Astrocyte of the spinal cord (primary cell): ENCODE measurements around the gene PGAP2.
"Not testable (repeated sequence)": the region's sequence is repeated elsewhere in the genome, so short reads cannot be mapped to it uniquely, and the experiment has no call there.

Experiments
- DNase-seq: peaks from one replicate; pipeline ENCODE4 v3.0.0; 2011; ENCODE audit warnings: low read depth, low spot score
- H3K4me3 ChIP-seq: 2 replicates; pipeline ENCODE4 v1.5.1; 2011; ENCODE audit warnings: low read depth, mild to moderate bottlenecking, low read length, moderate library complexity
- in situ Hi-C: cut with HindIII; loops from 2 replicates; pipeline ENCODE4 v1.10.0; 2017; ENCODE audit warnings: low sequenced_read_pairs
- TF ChIP-seq, protein P1 (sequence below): IDR thresholded peaks from 2 replicates; pipeline ENCODE4 v1.5.1; 2012; ENCODE audit warnings: low read depth, mild to moderate bottlenecking, low read length, inconsistent platforms

Gene PGAP2

DNA sequence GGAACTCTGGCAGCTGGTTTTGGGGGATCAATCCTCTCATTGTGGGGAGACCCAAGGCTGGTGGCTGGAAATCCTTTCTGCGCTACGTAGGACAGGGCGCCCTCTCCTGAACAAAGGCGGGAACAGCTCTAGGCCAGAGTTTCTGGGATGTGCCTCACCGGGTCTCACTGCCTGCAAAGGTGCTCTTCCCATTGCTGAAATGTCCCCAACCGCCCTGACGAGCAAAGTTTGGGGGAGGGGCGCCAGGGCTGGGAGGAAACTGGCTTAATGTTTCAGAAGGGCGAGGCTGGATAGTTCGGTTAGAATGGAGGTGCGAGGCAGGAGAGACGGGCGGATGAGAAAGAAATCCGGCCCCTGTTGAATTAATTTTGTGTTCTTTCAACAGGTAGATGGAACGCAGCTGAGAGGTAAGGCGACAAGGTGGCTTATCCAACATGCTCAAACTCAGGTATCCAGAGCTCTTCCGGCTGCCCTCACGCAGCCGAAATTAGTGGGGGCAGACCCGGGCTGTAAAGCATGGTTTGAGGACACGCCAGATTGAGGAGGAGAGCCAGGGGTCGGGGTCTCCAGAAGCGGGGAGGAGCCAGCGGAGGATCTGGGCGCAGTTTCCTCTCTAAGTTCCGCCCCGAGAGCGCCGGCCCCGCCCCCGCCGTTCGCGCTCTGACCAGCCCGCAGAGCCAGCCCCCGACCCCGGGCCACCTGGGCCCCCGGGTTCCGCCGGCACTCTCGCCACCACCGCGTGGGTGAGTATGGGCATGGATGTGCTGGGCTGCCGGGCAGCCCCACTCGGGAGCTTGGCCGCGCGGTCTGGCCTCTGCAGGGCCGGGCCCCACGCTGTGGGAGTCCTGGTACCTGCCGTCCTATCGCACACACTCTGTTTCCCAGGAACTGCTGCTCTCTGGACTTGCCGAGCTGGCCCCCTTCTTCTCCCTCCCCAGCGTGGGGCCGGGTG lies at the start of gene PGAP2:
Gene PGAP2 (plus strand): TSS at position 652 of the 952 bp plus-strand sequence. CDS start 2,700 bp downstream, outside the sequence.
- peak; percentile 31 for DNase-seq
- TF ChIP-seq, protein P1, sequence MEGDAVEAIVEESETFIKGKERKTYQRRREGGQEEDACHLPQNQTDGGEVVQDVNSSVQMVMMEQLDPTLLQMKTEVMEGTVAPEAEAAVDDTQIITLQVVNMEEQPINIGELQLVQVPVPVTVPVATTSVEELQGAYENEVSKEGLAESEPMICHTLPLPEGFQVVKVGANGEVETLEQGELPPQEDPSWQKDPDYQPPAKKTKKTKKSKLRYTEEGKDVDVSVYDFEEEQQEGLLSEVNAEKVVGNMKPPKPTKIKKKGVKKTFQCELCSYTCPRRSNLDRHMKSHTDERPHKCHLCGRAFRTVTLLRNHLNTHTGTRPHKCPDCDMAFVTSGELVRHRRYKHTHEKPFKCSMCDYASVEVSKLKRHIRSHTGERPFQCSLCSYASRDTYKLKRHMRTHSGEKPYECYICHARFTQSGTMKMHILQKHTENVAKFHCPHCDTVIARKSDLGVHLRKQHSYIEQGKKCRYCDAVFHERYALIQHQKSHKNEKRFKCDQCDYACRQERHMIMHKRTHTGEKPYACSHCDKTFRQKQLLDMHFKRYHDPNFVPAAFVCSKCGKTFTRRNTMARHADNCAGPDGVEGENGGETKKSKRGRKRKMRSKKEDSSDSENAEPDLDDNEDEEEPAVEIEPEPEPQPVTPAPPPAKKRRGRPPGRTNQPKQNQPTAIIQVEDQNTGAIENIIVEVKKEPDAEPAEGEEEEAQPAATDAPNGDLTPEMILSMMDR, result peak; percentile 83
- in situ Hi-C loops, result no loop called here
- H3K4me3 ChIP-seq, result peak within 1 kb of the TSS; percentile 88

DNA sequence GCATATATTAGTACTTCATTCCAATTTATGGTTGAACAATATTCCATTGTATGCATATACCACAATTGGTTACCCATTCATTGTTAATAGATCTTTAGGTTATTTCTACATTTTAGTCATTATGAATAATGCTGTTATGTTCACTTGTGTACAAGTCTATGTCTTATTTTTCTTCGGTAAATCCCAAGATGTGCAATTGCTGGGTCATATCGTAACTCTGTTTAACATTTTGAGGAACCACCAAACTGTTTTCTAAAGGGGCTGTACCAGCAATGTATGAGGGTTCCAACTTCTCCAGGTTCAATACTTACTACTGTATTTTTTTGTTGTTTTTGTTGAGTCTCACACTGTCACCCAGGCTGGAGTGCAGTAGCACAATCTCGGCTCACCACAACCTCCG lies 44.1 kb upstream of the PGAP2 start:
- in situ Hi-C loops, result no loop called here
- H3K4me3 ChIP-seq, result no peak overlapping the region
- TF ChIP-seq, protein P1, result no peak
- no peak for DNase-seq

DNA sequence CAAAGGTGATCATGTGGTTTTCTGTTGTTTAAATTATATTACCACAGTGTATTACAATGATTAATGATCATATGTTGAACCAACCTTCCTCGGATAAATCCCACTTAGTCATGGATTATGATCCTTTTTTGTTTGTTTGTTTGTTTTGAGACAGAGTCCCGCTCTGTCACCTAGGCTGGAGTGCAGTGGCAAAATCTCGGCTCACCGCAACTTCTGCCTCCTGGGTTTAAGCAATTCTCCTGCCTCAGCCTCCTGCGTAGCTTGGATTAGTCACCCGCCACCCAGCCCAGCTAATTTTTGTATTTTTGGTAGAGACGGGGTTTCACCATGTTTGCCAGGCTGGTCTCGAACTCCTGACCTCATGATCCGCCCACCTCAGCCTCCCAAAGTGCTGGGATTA lies 41.5 kb upstream of the PGAP2 start:
- in situ Hi-C loops, H3K4me3 ChIP-seq, DNase-seq: not testable (repeated sequence)

DNA sequence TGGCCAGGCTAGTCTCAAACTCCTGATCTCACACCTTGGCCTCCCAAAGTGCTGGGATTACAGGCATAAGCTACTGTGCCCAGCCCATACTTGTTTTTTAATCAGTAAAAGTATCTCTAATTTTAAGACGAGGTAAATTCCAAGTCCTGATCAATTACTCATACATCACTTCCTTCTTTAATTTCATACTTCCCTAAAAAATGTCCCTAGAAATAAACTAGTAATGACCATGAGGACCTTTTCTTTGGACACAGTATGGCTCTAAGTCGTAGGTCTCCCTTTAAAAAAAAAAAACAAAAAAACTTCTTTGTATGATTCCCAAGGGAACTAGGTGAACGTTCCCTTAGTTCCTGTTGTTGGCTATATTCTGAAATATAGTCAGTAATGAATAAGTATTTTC lies 40.8 kb upstream of the PGAP2 start:
- in situ Hi-C loops, result no loop called here
- TF ChIP-seq, protein P1, result no peak
- DNase-seq, result no peak
- H3K4me3 ChIP-seq, result no peak overlapping the region

DNA sequence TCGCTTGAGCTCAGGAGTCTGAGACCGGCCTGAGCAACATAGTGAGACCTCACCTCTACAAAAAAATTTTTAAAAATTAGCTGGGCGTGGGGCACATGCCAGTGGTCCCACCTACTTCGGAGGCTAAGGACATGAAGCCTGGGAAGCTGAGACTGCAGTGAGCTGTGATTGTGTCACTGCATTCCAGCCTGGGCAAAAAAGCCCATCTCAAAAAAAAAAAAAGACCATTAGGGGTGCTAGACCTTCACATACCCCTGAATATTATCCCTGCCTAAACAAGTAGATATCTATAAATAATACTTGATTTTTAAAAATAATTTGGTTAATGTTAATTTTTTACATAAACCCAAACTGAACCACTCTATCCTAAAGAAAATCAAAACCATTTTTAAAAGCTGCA lies 35.2 kb upstream of the PGAP2 start:
- in situ Hi-C loops, result no loop called here
- TF ChIP-seq, protein P1, result no peak
- DNase-seq, result no peak
- no peak overlapping the region for H3K4me3 ChIP-seq

DNA sequence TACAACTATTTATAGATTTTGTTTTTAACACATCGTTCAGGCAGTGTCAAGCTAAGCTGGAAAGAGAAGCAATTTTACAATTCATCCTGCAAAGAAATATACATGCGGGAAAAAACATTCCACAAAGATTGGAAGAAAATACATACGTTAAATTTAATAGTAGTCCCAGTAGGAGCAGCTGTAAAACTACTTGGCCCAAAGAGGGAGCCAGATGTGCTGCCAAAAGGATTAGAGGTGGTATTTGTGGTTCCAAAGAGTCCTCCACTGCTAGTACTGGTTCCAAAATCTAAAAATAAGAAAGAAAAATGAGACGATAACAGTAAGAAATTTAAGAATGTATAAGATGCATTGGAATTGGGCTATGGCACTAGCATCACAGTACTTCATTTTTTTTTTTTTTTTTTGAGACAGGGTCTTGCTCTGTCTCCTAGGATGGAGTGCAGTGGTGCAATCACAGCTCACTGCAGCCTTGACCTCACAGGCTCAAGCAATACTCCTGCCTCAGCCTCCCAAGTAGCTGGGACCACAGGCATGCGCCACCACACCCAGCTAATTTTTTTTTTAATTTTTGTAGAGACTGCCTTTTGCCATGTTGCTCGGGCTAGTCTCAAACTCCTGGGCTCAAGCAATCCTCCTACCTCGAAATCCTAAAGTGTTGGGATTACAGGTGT lies 32.5 kb upstream of the PGAP2 start:
- TF ChIP-seq, protein P1, result no peak
- H3K4me3 ChIP-seq, result no peak overlapping the region
- DNase-seq, result no peak
- in situ Hi-C loops, result no loop called here

DNA sequence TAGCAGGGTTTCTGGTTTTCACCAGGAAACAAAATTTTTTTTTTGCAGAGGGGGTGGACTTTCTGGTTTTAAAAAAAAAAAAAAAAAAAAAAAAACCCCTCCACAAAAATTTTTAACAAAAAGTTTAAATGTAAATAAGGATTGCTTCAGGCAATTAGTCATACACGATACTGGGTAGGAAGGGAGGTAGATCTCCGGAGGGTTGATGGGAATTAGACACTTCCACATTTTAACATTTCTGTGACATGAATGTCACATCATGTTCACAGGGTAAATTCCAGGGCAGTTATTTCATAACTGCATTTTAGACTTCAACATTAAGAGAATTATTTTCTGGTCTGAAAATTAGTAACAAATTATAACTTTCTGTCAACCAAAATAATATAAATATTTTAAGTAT lies 26.9 kb upstream of the PGAP2 start:
- no peak overlapping the region for H3K4me3 ChIP-seq
- in situ Hi-C loops, result no loop called here
- TF ChIP-seq, protein P1, result no peak
- no peak for DNase-seq
